ENCODE results near the gene ZNF436. TPM values are rescaled to one million over a fixed set of nuclear protein-coding genes. Genes with fewer than 3 reads are reported as not detected.
"Not testable (repeated sequence)": the region's sequence is repeated elsewhere in the genome, so short reads cannot be mapped to it uniquely, and the experiment has no call there.

The ZNF436 gene
- polyA plus RNA-seq, 1 donor (not counting 4 experiments of a cell fraction or from before 2014, with no cell fraction given), result 12.6 TPM

GRCh38 chr1:23380719-23381118, 11.1 kb upstream of the ZNF436 start:
- Histone ChIP-seq H3K4me2 (ENCODE audit: control insufficient read depth, extremely low read depth, insufficient read depth, low read depth, low read length) (no peak overlapping the region), H3K9me1 (ENCODE audit: control insufficient read depth, extremely low read depth, insufficient read depth, low read length) (peaks cover 3% of the 10 kb centered on the region), H3K36me3 (ENCODE audit: control insufficient read depth in 2 of 2, extremely low read depth in 1 of 2, insufficient read depth in 2 of 2, low read length in 2 of 2) (no peaks in the 10 kb centered on the region), H4K20me1 (ENCODE audit: control insufficient read depth, extremely low read depth, insufficient read depth, low read length) (no peaks in the 10 kb centered on the region), H3K4me1 (ENCODE audit: control insufficient read depth, extremely low read depth, insufficient read depth, low read length) (peaks cover 30% of the 10 kb centered on the region), H3K4me3 (ENCODE audit: control insufficient read depth in 2 of 3, extremely low read depth in 1 of 3, insufficient read depth in 2 of 3, low read depth in 1 of 3, low read length in 3 of 3) (no peak overlapping the region), H3K9ac (ENCODE audit: control insufficient read depth, extremely low read depth, insufficient read depth, low read length) (no peak overlapping the region), H2AFZ (ENCODE audit: control insufficient read depth, low read length) (no peak overlapping the region), H3K27ac (ENCODE audit: control insufficient read depth, insufficient read depth, low read length) (no peak overlapping the region), H3K79me2 (ENCODE audit: control insufficient read depth, insufficient read depth, low read length) (no peaks in the 10 kb centered on the region), H3K9me3 (ENCODE audit: control insufficient read depth, low read depth, low read length) (no peaks in the 10 kb centered on the region), H3K27me3 (ENCODE audit: control insufficient read depth, extremely low read depth, insufficient read depth, low read length) (no peaks in the 10 kb centered on the region)
- TF ChIP-seq CTCF (optimal IDR thresholded peaks at IDR 0.05 in 1 of 3, IDR thresholded peaks at IDR 0.05 in 1 of 3, conservative IDR thresholded peaks at IDR 0.05 in 1 of 3; ENCODE audit: extremely low read depth in 1 of 3, insufficient read depth in 2 of 3, low read length in 3 of 3) (no peak), EZH2 (IDR thresholded peaks at IDR 0.05; ENCODE audit: low read length) (no peak)
- no peak for DNase-seq (ENCODE audit: low read depth, low spot score)
- dilution Hi-C loops (cut with MboI; ENCODE audit: extremely low pct_ligation_motif_present, low sequenced_read_pairs), result no loop called here
- no peak for FAIRE-seq

GRCh38 chr1:23380236-23380635, 10.6 kb upstream of the ZNF436 start:
- H3K9me1 ChIP-seq (ENCODE audit: control insufficient read depth, extremely low read depth, insufficient read depth, low read length); H3K79me2 ChIP-seq (ENCODE audit: control insufficient read depth, insufficient read depth, low read length); H3K9me3 ChIP-seq (ENCODE audit: control insufficient read depth, low read depth, low read length); FAIRE-seq; H2AFZ ChIP-seq (ENCODE audit: control insufficient read depth, low read length); H3K27me3 ChIP-seq (ENCODE audit: control insufficient read depth, extremely low read depth, insufficient read depth, low read length); H3K4me2 ChIP-seq (ENCODE audit: control insufficient read depth, extremely low read depth, insufficient read depth, low read depth, low read length); H3K27ac ChIP-seq (ENCODE audit: control insufficient read depth, insufficient read depth, low read length); dilution Hi-C loops (cut with MboI; ENCODE audit: extremely low pct_ligation_motif_present, low sequenced_read_pairs); H3K4me3 ChIP-seq (ENCODE audit: control insufficient read depth in 2 of 3, extremely low read depth in 1 of 3, insufficient read depth in 2 of 3, low read depth in 1 of 3, low read length in 3 of 3); H3K9ac ChIP-seq (ENCODE audit: control insufficient read depth, extremely low read depth, insufficient read depth, low read length); H3K36me3 ChIP-seq (ENCODE audit: control insufficient read depth in 2 of 2, extremely low read depth in 1 of 2, insufficient read depth in 2 of 2, low read length in 2 of 2); DNase-seq (ENCODE audit: low read depth, low spot score); H4K20me1 ChIP-seq (ENCODE audit: control insufficient read depth, extremely low read depth, insufficient read depth, low read length): not testable (repeated sequence)
- peaks cover 29% of the 10 kb centered on the region for H3K4me1 ChIP-seq (ENCODE audit: control insufficient read depth, extremely low read depth, insufficient read depth, low read length)
